Measurements from ENCODE around the gene ATP10A.

- TF ChIP-seq POU2F2 (IDR thresholded peaks at IDR 0.05; ENCODE audit: low read depth, low read length), result no peak
- no peak for TF ChIP-seq POLR2AphosphoS5 (IDR thresholded peaks at IDR 0.05; ENCODE audit: low read depth, low read length)
- TF ChIP-seq POLR2A (IDR thresholded peaks at IDR 0.05; ENCODE audit: low read depth, low read length), result no peak
- no peak for TF ChIP-seq TAF1 (IDR thresholded peaks at IDR 0.05; ENCODE audit: low read depth, low read length)
- TF ChIP-seq SPI1 (IDR thresholded peaks at IDR 0.05; ENCODE audit: low read depth, low read length), result no peak
- TF ChIP-seq PAX5 (IDR thresholded peaks at IDR 0.05; ENCODE audit: insufficient read depth, low read length, severe bottlenecking), result no peak
Observed at GRCh38 chr15:25830844-25831451, 32.2 kb downstream of the ATP10A start.
